ENCODE data around the gene C1R.

DNA sequence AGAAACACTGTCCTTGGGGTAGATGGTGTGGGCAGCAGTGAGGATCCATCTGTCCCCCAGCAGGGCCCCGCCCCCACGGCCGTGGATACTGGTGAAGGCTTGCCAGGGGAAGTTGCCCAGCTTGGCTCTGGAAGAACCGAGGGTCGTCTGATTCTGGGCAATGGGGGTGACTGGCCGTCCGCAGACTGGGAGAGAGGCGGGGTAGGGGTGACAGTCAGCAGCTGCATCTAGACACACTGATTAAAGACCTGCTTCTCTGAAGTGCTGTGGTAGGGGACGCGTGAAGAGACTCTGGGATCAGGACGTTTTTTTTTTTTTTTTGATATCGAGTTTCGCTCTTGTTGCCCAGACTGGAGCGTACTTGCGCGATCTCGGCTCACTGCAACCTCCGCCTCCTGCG, 4.7 kb upstream of the C1R start:
- no peak for TF ChIP-seq EZH2 (optimal IDR thresholded peaks at IDR 0.05; ENCODE audit: low read depth, low read length)
- TF ChIP-seq, protein P1, sequence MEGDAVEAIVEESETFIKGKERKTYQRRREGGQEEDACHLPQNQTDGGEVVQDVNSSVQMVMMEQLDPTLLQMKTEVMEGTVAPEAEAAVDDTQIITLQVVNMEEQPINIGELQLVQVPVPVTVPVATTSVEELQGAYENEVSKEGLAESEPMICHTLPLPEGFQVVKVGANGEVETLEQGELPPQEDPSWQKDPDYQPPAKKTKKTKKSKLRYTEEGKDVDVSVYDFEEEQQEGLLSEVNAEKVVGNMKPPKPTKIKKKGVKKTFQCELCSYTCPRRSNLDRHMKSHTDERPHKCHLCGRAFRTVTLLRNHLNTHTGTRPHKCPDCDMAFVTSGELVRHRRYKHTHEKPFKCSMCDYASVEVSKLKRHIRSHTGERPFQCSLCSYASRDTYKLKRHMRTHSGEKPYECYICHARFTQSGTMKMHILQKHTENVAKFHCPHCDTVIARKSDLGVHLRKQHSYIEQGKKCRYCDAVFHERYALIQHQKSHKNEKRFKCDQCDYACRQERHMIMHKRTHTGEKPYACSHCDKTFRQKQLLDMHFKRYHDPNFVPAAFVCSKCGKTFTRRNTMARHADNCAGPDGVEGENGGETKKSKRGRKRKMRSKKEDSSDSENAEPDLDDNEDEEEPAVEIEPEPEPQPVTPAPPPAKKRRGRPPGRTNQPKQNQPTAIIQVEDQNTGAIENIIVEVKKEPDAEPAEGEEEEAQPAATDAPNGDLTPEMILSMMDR (IDR thresholded peaks at IDR 0.05; ENCODE audit: low read length), result no peak

Measured in MM.1S (cell line).